SK-N-SH (cell line): ENCODE measurements around the gene LUC7L2. TPM values are rescaled to one million over a fixed set of nuclear protein-coding genes. Genes with fewer than 3 reads are reported as not detected.

Source experiments
- CTCF ChIA-PET: fragments of 300-600, 350-600 bp; formaldehyde crosslinking; extraction: SDS; loops from one replicate; lab custom pipeline; 2021; lab: Yijun Ruan, JAX
- POLR2A ChIA-PET: fragments of 350-600 bp; sonication (Branson Sonifier 250); formaldehyde crosslinking; extraction: SDS; loops from one replicate; lab custom pipeline; 2020; ENCODE audit warnings: antibody characterized with exemption, inconsistent platforms; lab: Yijun Ruan, JAX
- DNase-seq: peaks from one replicate; pipeline ENCODE4 v3.0.0; 2012
- H2AFZ ChIP-seq: fragments of 200-600 bp; sonication (generic); 2 replicates; pipeline ENCODE4 v1.8.1; 2016; ENCODE audit warnings: antibody characterized with exemption, mild to moderate bottlenecking, low read depth
- H3F3A ChIP-seq: fragments of 200-600 bp; sonication (generic); replicated peaks from 2 replicates; pipeline ENCODE3; 2016; ENCODE audit warnings: antibody characterized with exemption, mild to moderate bottlenecking; ENCODE audit not compliant: insufficient read depth
- H3K27ac ChIP-seq, 2 experiments: fragments of 200-500 bp in 1 of 2; fragments of 200-600 bp in 1 of 2; sonication (Bioruptor generic) in 1 of 2; sonication (generic), shearing (Covaris generic) in 1 of 2; 2 replicates each; pipeline versions ENCODE4 v1.5.1 to v1.6.1; 2014 to 2016; ENCODE audit warnings: low read depth in 2 of 2, inconsistent platforms in 1 of 2, low read length in 1 of 2, mild to moderate bottlenecking in 1 of 2, mixed read lengths in 1 of 2
- H3K27me3 ChIP-seq: fragments of 200-600 bp; sonication (generic), shearing (Covaris generic); 2 replicates; pipeline ENCODE4 v1.6.1; 2016; ENCODE audit warnings: mixed run types; ENCODE audit not compliant: insufficient read depth
- H3K36me3 ChIP-seq, 2 experiments: fragments of 200-500 bp in 1 of 2; fragments of 200-600 bp in 1 of 2; sonication (Bioruptor generic) in 1 of 2; sonication (generic) in 1 of 2; replicated peaks in 1 of 2; 2 replicates each; pipeline versions ENCODE3 to v1.5.1; 2014 to 2016; ENCODE audit warnings: low read length in 1 of 2, mild to moderate bottlenecking in 1 of 2; ENCODE audit not compliant: insufficient read depth in 2 of 2, control insufficient read depth in 1 of 2
- H3K4me1 ChIP-seq, 2 experiments: fragments of 200-500 bp in 1 of 2; fragments of 200-600 bp in 1 of 2; sonication (Bioruptor generic) in 1 of 2; sonication (generic), shearing (Covaris generic) in 1 of 2; 2 replicates each; pipeline versions ENCODE4 v1.5.1 to v1.6.1; 2014 to 2016; ENCODE audit warnings: low read depth in 1 of 2, low read length in 1 of 2, mixed run types in 1 of 2; ENCODE audit not compliant: insufficient read depth in 2 of 2, control insufficient read depth in 1 of 2
- H3K4me2 ChIP-seq: fragments of 200-600 bp; sonication (generic), shearing (Covaris generic); 2 replicates; pipeline ENCODE4 v1.6.1; 2017; ENCODE audit warnings: mixed run types
- H3K4me3 ChIP-seq, 2 experiments: fragments of 200-500 bp in 1 of 2; fragments of 200-600 bp in 1 of 2; sonication (Bioruptor generic) in 1 of 2; sonication (generic), shearing (Covaris generic) in 1 of 2; 2 replicates each; pipeline versions ENCODE4 v1.5.1 to v1.8.1; 2014 to 2016; ENCODE audit warnings: low read depth in 2 of 2, inconsistent platforms in 1 of 2, low read length in 1 of 2, mild to moderate bottlenecking in 1 of 2, mixed read lengths in 1 of 2, moderate library complexity in 1 of 2
- H3K79me2 ChIP-seq: fragments of 200-600 bp; sonication (generic); 2 replicates; pipeline ENCODE4 v1.8.1; 2017; ENCODE audit warnings: mild to moderate bottlenecking; ENCODE audit not compliant: insufficient read depth
- H3K9ac ChIP-seq: fragments of 200-600 bp; sonication (generic); 2 replicates; pipeline ENCODE4 v1.6.1; 2017; ENCODE audit warnings: mixed run types
- H3K9me2 ChIP-seq: fragments of 200-600 bp; sonication (generic); 2 replicates; pipeline ENCODE4 v1.6.1; 2017; ENCODE audit warnings: mixed run types
- H3K9me3 ChIP-seq: fragments of 200-600 bp; sonication (generic); 2 replicates; pipeline ENCODE4 v1.6.1; 2017; ENCODE audit warnings: mixed run types, mild to moderate bottlenecking, moderate library complexity
- H4K20me1 ChIP-seq: fragments of 200-600 bp; sonication (generic); 2 replicates; pipeline ENCODE4 v1.6.1; 2017; ENCODE audit warnings: mild to moderate bottlenecking, mixed run types; ENCODE audit not compliant: insufficient read depth
- CHD2 ChIP-seq: fragments of 150-350 bp; IDR thresholded peaks from 2 replicates; pipeline ENCODE4 v1.6.1; 2018; ENCODE audit warnings: low read length; ENCODE audit not compliant: partially characterized antibody
- EP300 ChIP-seq, 2 experiments: IDR thresholded peaks; 2 replicates each; pipeline versions ENCODE4 v1.4.0 to v1.6.1; 2012; ENCODE audit warnings: borderline replicate concordance in 1 of 2, low read depth in 1 of 2, low read length in 1 of 2
- EZH2phosphoT487 ChIP-seq: fragments of 200-600 bp; sonication (generic); IDR thresholded peaks from 2 replicates; pipeline ENCODE4 v1.6.1; 2017; ENCODE audit warnings: low read depth, mixed run types, mild to moderate bottlenecking, antibody characterized with exemption, moderate library complexity, borderline replicate concordance
- FOXJ3 ChIP-seq: sonication (generic); formaldehyde crosslinking; IDR thresholded peaks from 2 replicates; pipeline ENCODE4 v1.5.1; 2020; ENCODE audit warnings: mild to moderate bottlenecking, missing genetic modification reagents
- FOXM1 ChIP-seq: IDR thresholded peaks from 2 replicates; pipeline ENCODE4 v1.4.0; 2012; ENCODE audit warnings: low read depth, mild to moderate bottlenecking
- GABPA ChIP-seq: IDR thresholded peaks from 2 replicates; pipeline ENCODE4 v1.4.0; 2012; ENCODE audit warnings: low read depth, mild to moderate bottlenecking
- IRF3 ChIP-seq: fragments of 150-350 bp; IDR thresholded peaks from 2 replicates; pipeline ENCODE4 v1.6.1; 2016; ENCODE audit warnings: mild to moderate bottlenecking, low read depth, low read length
- MEF2A ChIP-seq: IDR thresholded peaks from 2 replicates; pipeline ENCODE4 v1.4.0; 2012; ENCODE audit warnings: low read depth, borderline replicate concordance
- NFIC ChIP-seq: IDR thresholded peaks from 2 replicates; pipeline ENCODE4 v1.4.0; 2012; ENCODE audit warnings: borderline replicate concordance
- REST ChIP-seq: IDR thresholded peaks from 2 replicates; pipeline ENCODE4 v1.6.1; 2012; ENCODE audit warnings: mild to moderate bottlenecking, low read depth, low read length, moderate library complexity
- RFX5 ChIP-seq: IDR thresholded peaks from 2 replicates; pipeline ENCODE4 v1.6.1; 2012; ENCODE audit warnings: mild to moderate bottlenecking, improper control_type of control experiment, low read length
- RXRA ChIP-seq: IDR thresholded peaks from 2 replicates; pipeline ENCODE4 v1.4.0; 2012; ENCODE audit warnings: low read depth, mild to moderate bottlenecking, borderline replicate concordance
- SIN3A ChIP-seq: IDR thresholded peaks from 2 replicates; pipeline ENCODE4 v1.6.1; 2012; ENCODE audit warnings: low read depth, mild to moderate bottlenecking, low read length, moderate library complexity, borderline replicate concordance
- TEAD4 ChIP-seq: IDR thresholded peaks from 2 replicates; pipeline ENCODE4 v1.4.0; 2012; ENCODE audit warnings: mild to moderate bottlenecking, borderline replicate concordance; ENCODE audit not compliant: insufficient read depth
- USF2 ChIP-seq: fragments of 150-350 bp; IDR thresholded peaks from 2 replicates; pipeline ENCODE4 v1.6.1; 2017; ENCODE audit warnings: antibody characterized with exemption, low read length, low read depth, borderline replicate concordance
- WGBS: methylation state at CpG from one replicate; pipeline ENCODE4 v1.1.6; 2017; ENCODE audit warnings: low lambda C conversion rate; 5-methylcytosine and 5-hydroxymethylcytosine counted together
- polyA plus RNA-seq, 3 experiments: library from polyadenylated mRNA; depleted of rRNA; stranded (reverse); fragments of >200 nt; gene quantifications; 2 replicates each; pipeline ENCODE4 v1.2.3, GENCODE V29; 2012
- TF ChIP-seq, protein P1 (sequence below): IDR thresholded peaks from 2 replicates; pipeline ENCODE4 v1.4.0; 2012; ENCODE audit warnings: low read depth

Gene LUC7L2
- polyA plus RNA-seq, 1 of the 3 experiments (the other 2 are of a cell fraction), result 45.7 TPM

GRCh38 chr7:139370301-139370942 is 10.7 kb downstream of the LUC7L2 start (continued):
- TF ChIP-seq REST (no peak), CHD2 (no peak), TEAD4 (no peak), SIN3A (no peak), GABPA (no peak), EZH2phosphoT487 (no peak), NFIC (no peak)

GRCh38 chr7:139370943-139371313 is 11.2 kb downstream of the LUC7L2 start:
- WGBS, result 100% methylated on average over 1 of the region's 1 CpG
- Histone ChIP-seq H3K27ac (no peak overlapping the region), H3K4me2 (no peak overlapping the region; the same call in 1 of the 2 replicates), H4K20me1 (peaks cover 96% of the 10 kb centered on the region), H3K27me3 (no peaks in the 10 kb centered on the region), H3K9me2 (no peaks in the 10 kb centered on the region), H3K4me3 (no peak overlapping the region), H3K9ac (no peak overlapping the region), H3K9me3 (no peaks in the 10 kb centered on the region), H3K36me3 (peaks cover 46 to 53% of the 10 kb centered on the region in 2 experiments), H3K79me2 (peaks cover 100% of the 10 kb centered on the region), H3F3A (peaks cover 9% of the 10 kb centered on the region), H3K4me1 (peaks cover 7 to 8% of the 10 kb centered on the region in 2 experiments; a peak in 3 of 4 replicates), H2AFZ (no peak overlapping the region)
- ChIA-PET POLR2A (interaction anchor here (0.9 kb wide), 1 partner anchor 11 kb away, joined by 4 read pairs; the partner anchor contains the start of gene LUC7L2), CTCF (interaction anchor here (1.3 kb wide), 1 partner anchor 31 kb away, joined by 4 read pairs; no protein-coding TSS in a partner anchor)
- DNase-seq, result no peak
- no peak for TF ChIP-seq RFX5
- no peak for TF ChIP-seq FOXJ3 (CRISPR knock-in tag)
- no peak for TF ChIP-seq RXRA
- no peak for TF ChIP-seq USF2
- no peak for TF ChIP-seq FOXM1
- TF ChIP-seq MEF2A, result no peak
- TF ChIP-seq EZH2phosphoT487, result no peak
- TF ChIP-seq IRF3, result no peak
- no peak for TF ChIP-seq CHD2
- no peak for TF ChIP-seq REST
- TF ChIP-seq, protein P1, sequence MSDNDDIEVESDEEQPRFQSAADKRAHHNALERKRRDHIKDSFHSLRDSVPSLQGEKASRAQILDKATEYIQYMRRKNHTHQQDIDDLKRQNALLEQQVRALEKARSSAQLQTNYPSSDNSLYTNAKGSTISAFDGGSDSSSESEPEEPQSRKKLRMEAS, result no peak
- no peak for TF ChIP-seq EP300 (IDR thresholded peaks at IDR 0.05; ENCODE audit: borderline replicate concordance in 1 of 2, low read depth in 1 of 2, low read length in 1 of 2)
